ENCODE results near the gene HRAS. TPM values are rescaled to one million over a fixed set of nuclear protein-coding genes. Genes with fewer than 3 reads are reported as not detected.

HRAS gene
- total and polyA plus RNA-seq, 2 of the 13 experiments (the other 11 are each of a cell fraction or from before 2014, with no cell fraction given), result 32.9 to 50.0 TPM

- H3K9me3 ChIP-seq (ENCODE audit: low read length), result no peaks in the 10 kb centered on the region
- no peaks in the 10 kb centered on the region; the same call in 1 of the 2 replicates for H4K20me1 ChIP-seq (ENCODE audit: insufficient read depth, low read length)
- in situ Hi-C loops (cut with HindIII; ENCODE audit: extremely low pct_ligation_motif_present, low pct_unique_long_range_greater_than_20kb) (no loop called here), intact Hi-C loops (cut with micrococcal nuclease; ENCODE audit: unreplicated experiment) (no loop called here)
- peak overlapping the region; percentile 78 for H3K4me2 ChIP-seq (ENCODE audit: low read depth, low read length)
- no peak overlapping the region for H3K27ac ChIP-seq (ENCODE audit: extremely low read length, insufficient read depth, low read length)
- H3K4me1 ChIP-seq (ENCODE audit: insufficient read depth, low read length), result peaks cover 32% of the 10 kb centered on the region
- H3K27me3 ChIP-seq (ENCODE audit: control insufficient read depth in 1 of 2, insufficient read depth in 2 of 2, low read length in 2 of 2), result no peaks in the 10 kb centered on the region
- ChIA-PET POLR2A (no interaction called here), CTCF (ENCODE audit: low intra/inter-chr PET ratio, low total read pairs) (no interaction called here)
- H3K9ac ChIP-seq (ENCODE audit: insufficient read depth, low read depth, low read length), result peak overlapping the region; percentile 82; the same call in 1 of the 2 replicates
- TSS peak; percentile 76 for BruUV-seq (replicated peaks)
- DNase-seq (ENCODE audit: low spot score) (no peak), ATAC-seq (no peak), FAIRE-seq (no peak)
- H3K36me3 ChIP-seq (replicated peaks in 1 of 2; ENCODE audit: control insufficient read depth in 1 of 2, insufficient read depth in 2 of 2, low read length in 2 of 2), result peaks cover 10 to 19% of the 10 kb centered on the region in 2 experiments; a peak in 4 of 5 replicates
- no peak overlapping the region for H2AFZ ChIP-seq (ENCODE audit: low read length)
- peak overlapping the region; percentile 93 to 95 (median 95); a peak in 5 of 6 replicates for H3K4me3 ChIP-seq (replicated peaks in 1 of 3; ENCODE audit: insufficient read depth in 1 of 3, low read depth in 2 of 3, low read length in 3 of 3)
- WGBS (ENCODE audit: low lambda C conversion rate), result 95% methylated on average over 26 of the region's 37 CpGs
- peaks cover 4% of the 10 kb centered on the region for H3K79me2 ChIP-seq (ENCODE audit: insufficient read depth, low read length)
- TF ChIP-seq PHF8 (CRISPR knock-in tag; IDR thresholded peaks at IDR 0.05) (no peak), ZNF605 (CRISPR knock-in tag; IDR thresholded peaks at IDR 0.05) (0 out of 2 replicates have a peak, but pooled peaks have one; percentile 22), ZNF274 (CRISPR knock-in tag; IDR thresholded peaks at IDR 0.05) (0 out of 2 replicates have a peak, but pooled peaks have one; percentile 9), AGO1 (IDR thresholded peaks at IDR 0.05; ENCODE audit: low read depth, low read length, poor library complexity, severe bottlenecking) (peak; percentile 19)
- TF ChIP-seq, protein P1, sequence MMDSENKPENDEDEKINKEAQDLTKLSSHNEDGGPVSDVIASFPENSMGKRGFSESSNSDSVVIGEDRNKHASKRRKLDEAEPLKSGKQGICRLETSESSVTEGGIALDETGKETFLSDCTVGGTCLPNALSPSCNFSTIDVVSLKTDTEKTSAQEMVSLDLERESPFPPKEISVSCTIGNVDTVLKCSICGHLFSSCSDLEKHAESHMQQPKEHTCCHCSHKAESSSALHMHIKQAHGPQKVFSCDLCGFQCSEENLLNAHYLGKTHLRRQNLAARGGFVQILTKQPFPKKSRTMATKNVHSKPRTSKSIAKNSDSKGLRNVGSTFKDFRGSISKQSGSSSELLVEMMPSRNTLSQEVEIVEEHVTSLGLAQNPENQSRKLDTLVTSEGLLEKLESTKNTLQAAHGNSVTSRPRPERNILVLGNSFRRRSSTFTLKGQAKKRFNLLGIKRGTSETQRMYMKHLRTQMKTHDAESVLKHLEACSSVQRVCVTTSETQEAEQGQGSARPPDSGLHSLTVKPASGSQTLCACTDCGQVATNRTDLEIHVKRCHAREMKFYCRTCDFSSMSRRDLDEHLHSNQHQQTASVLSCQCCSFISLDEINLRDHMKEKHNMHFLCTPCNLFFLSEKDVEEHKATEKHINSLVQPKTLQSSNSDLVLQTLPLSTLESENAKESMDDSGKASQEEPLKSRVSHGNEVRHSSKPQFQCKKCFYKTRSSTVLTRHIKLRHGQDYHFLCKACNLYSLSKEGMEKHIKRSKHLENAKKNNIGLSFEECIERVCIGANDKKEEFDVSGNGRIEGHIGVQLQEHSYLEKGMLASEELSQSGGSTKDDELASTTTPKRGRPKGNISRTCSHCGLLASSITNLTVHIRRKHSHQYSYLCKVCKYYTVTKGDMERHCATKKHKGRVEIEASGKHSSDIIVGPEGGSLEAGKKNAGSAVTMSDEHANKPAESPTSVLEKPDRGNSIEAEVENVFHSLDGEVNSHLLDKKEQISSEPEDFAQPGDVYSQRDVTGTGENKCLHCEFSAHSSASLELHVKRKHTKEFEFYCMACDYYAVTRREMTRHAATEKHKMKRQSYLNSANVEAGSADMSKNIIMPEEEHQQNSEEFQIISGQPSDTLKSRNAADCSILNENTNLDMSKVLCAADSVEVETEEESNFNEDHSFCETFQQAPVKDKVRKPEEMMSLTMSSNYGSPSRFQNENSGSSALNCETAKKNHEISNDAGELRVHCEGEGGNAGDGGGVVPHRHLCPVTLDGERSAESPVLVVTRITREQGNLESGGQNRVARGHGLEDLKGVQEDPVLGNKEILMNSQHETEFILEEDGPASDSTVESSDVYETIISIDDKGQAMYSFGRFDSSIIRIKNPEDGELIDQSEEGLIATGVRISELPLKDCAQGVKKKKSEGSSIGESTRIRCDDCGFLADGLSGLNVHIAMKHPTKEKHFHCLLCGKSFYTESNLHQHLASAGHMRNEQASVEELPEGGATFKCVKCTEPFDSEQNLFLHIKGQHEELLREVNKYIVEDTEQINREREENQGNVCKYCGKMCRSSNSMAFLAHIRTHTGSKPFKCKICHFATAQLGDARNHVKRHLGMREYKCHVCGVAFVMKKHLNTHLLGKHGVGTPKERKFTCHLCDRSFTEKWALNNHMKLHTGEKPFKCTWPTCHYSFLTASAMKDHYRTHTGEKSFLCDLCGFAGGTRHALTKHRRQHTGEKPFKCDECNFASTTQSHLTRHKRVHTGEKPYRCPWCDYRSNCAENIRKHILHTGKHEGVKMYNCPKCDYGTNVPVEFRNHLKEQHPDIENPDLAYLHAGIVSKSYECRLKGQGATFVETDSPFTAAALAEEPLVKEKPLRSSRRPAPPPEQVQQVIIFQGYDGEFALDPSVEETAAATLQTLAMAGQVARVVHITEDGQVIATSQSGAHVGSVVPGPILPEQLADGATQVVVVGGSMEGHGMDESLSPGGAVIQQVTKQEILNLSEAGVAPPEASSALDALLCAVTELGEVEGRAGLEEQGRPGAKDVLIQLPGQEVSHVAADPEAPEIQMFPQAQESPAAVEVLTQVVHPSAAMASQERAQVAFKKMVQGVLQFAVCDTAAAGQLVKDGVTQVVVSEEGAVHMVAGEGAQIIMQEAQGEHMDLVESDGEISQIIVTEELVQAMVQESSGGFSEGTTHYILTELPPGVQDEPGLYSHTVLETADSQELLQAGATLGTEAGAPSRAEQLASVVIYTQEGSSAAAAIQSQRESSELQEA (CRISPR knock-in tag; IDR thresholded peaks at IDR 0.05; ENCODE audit: not compliant biosample characterization), result peak; percentile 62
- TF ChIP-seq, protein P2, sequence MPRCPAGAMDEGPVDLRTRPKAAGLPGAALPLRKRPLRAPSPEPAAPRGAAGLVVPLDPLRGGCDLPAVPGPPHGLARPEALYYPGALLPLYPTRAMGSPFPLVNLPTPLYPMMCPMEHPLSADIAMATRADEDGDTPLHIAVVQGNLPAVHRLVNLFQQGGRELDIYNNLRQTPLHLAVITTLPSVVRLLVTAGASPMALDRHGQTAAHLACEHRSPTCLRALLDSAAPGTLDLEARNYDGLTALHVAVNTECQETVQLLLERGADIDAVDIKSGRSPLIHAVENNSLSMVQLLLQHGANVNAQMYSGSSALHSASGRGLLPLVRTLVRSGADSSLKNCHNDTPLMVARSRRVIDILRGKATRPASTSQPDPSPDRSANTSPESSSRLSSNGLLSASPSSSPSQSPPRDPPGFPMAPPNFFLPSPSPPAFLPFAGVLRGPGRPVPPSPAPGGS (CRISPR knock-in tag; IDR thresholded peaks at IDR 0.05), result peak; percentile 41; the same call in 1 of the 2 replicates
Measured at GRCh38 chr11:533586-534395, 1.6 kb downstream of the HRAS start.
